ENCODE measurements around the gene MIPOL1.
"Not testable (repeated sequence)": the region's sequence is repeated elsewhere in the genome, so short reads cannot be mapped to it uniquely, and the experiment has no call there.

MIPOL1 gene

GRCh38 chr14:37311252-37311651, 113.5 kb downstream of the MIPOL1 start:
- H3K4me3 ChIP-seq (ENCODE audit: low read depth, low read length): no peak overlapping the region
- TF ChIP-seq CTCF (IDR thresholded peaks at IDR 0.05; ENCODE audit: insufficient read depth, low read depth, low read length, missing control alignments): no peak
- DNase-seq (ENCODE audit: low read depth): no peak

GRCh38 chr14:37318938-37319337, 121.2 kb downstream of the MIPOL1 start:
- TF ChIP-seq CTCF (IDR thresholded peaks at IDR 0.05; ENCODE audit: insufficient read depth, low read depth, low read length, missing control alignments): no peak
- DNase-seq (ENCODE audit: low read depth): no peak
- no peak overlapping the region for H3K4me3 ChIP-seq (ENCODE audit: low read depth, low read length)

- DNase-seq (ENCODE audit: low read depth): no peak
- no peak for TF ChIP-seq CTCF (IDR thresholded peaks at IDR 0.05; ENCODE audit: insufficient read depth, low read depth, low read length, missing control alignments)
- H3K4me3 ChIP-seq (ENCODE audit: low read depth, low read length): no peak overlapping the region
Measured at GRCh38 chr14:37320106-37320505, 122.4 kb downstream of the MIPOL1 start.

GRCh38 chr14:37325332-37325731, 127.6 kb downstream of the MIPOL1 start:
- no peak for DNase-seq (ENCODE audit: low read depth)
- no peak overlapping the region for H3K4me3 ChIP-seq (ENCODE audit: low read depth, low read length)
- TF ChIP-seq CTCF (IDR thresholded peaks at IDR 0.05; ENCODE audit: insufficient read depth, low read depth, low read length, missing control alignments): no peak

- no peak for DNase-seq (ENCODE audit: low read depth)
- H3K4me3 ChIP-seq (ENCODE audit: low read depth, low read length): no peak overlapping the region
- TF ChIP-seq CTCF (IDR thresholded peaks at IDR 0.05; ENCODE audit: insufficient read depth, low read depth, low read length, missing control alignments): no peak
Measured at GRCh38 chr14:37326434-37326833, 128.7 kb downstream of the MIPOL1 start.

- not testable (repeated sequence) for H3K4me3 ChIP-seq (ENCODE audit: low read depth, low read length); DNase-seq (ENCODE audit: low read depth)
Measured at GRCh38 chr14:37327933-37328332, 130.2 kb downstream of the MIPOL1 start.

GRCh38 chr14:37328673-37329072, 130.9 kb downstream of the MIPOL1 start:
- no peak overlapping the region for H3K4me3 ChIP-seq (ENCODE audit: low read depth, low read length)
- DNase-seq (ENCODE audit: low read depth): no peak
- no peak for TF ChIP-seq CTCF (IDR thresholded peaks at IDR 0.05; ENCODE audit: insufficient read depth, low read depth, low read length, missing control alignments)
